K562 (cell line): ENCODE data around the gene SPTY2D1. TPM values are rescaled to one million over a fixed set of nuclear protein-coding genes. Genes with fewer than 3 reads are reported as not detected.

ENCODE experiments used
- CHD2 ChIP-seq: IDR thresholded peaks from 2 replicates; pipeline ENCODE4 v1.6.1; 2011; ENCODE audit warnings: low read depth, low read length
- DMBX1 ChIP-seq: fragments of 250-450 bp; sonication (Bioruptor Pico); IDR thresholded peaks from 2 replicates; pipeline ENCODE4 v1.8.0; 2022; ENCODE audit warnings: inconsistent platforms, mild to moderate bottlenecking, moderate library complexity, borderline replicate concordance
- HCFC1 ChIP-seq: IDR thresholded peaks from 2 replicates; pipeline ENCODE4 v1.6.1; 2012; ENCODE audit warnings: low read depth, low read length, improper control_type of control experiment
- HDAC2 ChIP-seq: fragments of 450-650 bp; IDR thresholded peaks from 2 replicates; pipeline ENCODE4 v1.6.1; 2016; ENCODE audit warnings: mild to moderate bottlenecking
- PML ChIP-seq: IDR thresholded peaks from 2 replicates; pipeline ENCODE4 v1.6.1; 2012; ENCODE audit warnings: low read length, inconsistent platforms
- POLR2B ChIP-seq: fragments of 450-650 bp; IDR thresholded peaks from 2 replicates; pipeline ENCODE4 v1.6.1; 2018; ENCODE audit warnings: low read depth; ENCODE audit not compliant: partially characterized antibody
- polyA plus RNA-seq, 8 experiments: library from polyadenylated mRNA; depleted of rRNA in 4 of 8; stranded (reverse) in 5 of 8; unstranded in 3 of 8; fragments of >200 nt; fragmentation: Nextera tagmentation in 2 of 8; fragmentation: Illumina TruSeq in 1 of 8; extraction: Ambion mirVana in 2 of 8; extraction: Trizol in 1 of 8; gene quantifications; 2 replicates each; pipeline versions ENCODE4 v1.2.1 to v1.2.3, GENCODE V29; 2011 to 2014; ENCODE audit warnings: inconsistent platforms in 1 of 8, missing spikeins in 1 of 8
- total RNA-seq, 7 experiments: library from RNA; depleted of rRNA in 6 of 7; stranded (reverse); fragments of >200 nt in 6 of 7; fragmentation: Illumina TruSeq in 2 of 7; extraction: Trizol in 2 of 7; gene quantifications; 2 replicates each; pipeline versions ENCODE4 v1.2.1 to v1.2.3, GENCODE V29; 2011 to 2021; ENCODE audit warnings: low replicate concordance in 1 of 7
- TF ChIP-seq, protein P1 (sequence below), 2 experiments: IDR thresholded peaks in 1 of 2; conservative IDR thresholded peaks in 1 of 2; 2 replicates each; pipeline ENCODE4 v1.6.1; 2016; ENCODE audit warnings: low read depth in 2 of 2, mild to moderate bottlenecking in 1 of 2, missing compliant biosample characterization in 1 of 2, missing genetic modification characterization in 1 of 2, moderate library complexity in 1 of 2
- TF ChIP-seq, protein P2 (sequence below): fragments of 450-650 bp; IDR thresholded peaks from 2 replicates; pipeline ENCODE4 v1.6.1; 2017; ENCODE audit warnings: antibody characterized with exemption
- TF ChIP-seq, protein P3 (sequence below): sonication (generic); formaldehyde crosslinking; IDR thresholded peaks from 2 replicates; pipeline ENCODE4 v1.8.1; 2023; ENCODE audit warnings: mild to moderate bottlenecking, missing genetic modification reagents
- TF ChIP-seq, protein P4 (sequence below): fragments of 250-450 bp; sonication (Bioruptor Pico); IDR thresholded peaks from 2 replicates; pipeline ENCODE4 v1.4.0; 2020; ENCODE audit warnings: mild to moderate bottlenecking, moderate library complexity, borderline replicate concordance
- TF ChIP-seq, protein P5 (sequence below): fragments of 200-800 bp; sonication (Bioruptor generic); IDR thresholded peaks from 2 replicates; pipeline ENCODE4 v1.6.1; 2016; ENCODE audit warnings: missing genetic modification characterization, missing compliant biosample characterization

The SPTY2D1 gene
- total and polyA plus RNA-seq, 9 of the 15 experiments (the other 6 are each of a cell fraction or from before 2014, with no cell fraction given) = 3.2 to 32.1 (median 12.9) TPM

DNA sequence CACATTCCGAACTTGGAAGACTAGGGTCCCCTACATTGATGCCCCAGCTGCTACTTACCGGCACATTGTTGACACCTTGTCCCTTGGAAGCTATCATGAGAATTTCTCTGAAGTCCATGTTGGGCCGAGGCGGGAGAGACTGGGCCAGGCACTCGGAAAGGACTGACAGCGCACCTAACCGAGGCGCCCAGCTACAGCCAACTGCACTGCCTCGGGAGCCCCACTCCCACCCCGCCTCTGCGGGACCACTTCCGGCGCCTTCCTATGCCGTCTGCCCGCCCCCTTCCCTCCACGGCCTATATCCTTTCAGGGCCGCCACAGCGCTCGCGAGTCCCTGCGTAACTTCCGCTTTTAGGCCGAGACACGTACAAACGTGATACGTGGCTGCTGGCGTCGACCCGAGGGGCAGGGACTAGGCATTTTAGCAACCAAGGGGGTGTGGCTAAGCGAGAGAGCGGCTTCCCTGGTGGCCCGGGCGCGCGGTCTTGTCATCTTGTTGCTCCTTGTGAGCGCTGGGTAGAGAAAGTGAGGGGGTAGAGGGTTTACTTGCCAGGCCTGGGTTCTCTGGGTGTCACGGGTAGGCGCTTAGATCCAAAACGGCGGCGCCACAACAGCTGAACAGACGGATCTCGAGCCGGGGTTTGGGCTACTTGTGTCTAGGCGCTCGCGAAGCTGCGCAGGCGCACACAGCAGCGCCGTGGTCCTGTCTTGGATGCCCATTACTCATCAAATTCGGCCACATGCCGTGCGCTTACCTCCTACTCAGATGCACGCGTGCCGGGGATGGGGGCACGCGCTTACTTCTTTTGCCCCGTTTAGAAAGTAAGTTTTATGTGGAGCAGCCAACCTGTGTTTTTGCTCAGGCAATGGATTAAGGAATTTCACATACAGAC lies at the start of gene SPTY2D1 (continued):
- TF ChIP-seq, protein P1, sequence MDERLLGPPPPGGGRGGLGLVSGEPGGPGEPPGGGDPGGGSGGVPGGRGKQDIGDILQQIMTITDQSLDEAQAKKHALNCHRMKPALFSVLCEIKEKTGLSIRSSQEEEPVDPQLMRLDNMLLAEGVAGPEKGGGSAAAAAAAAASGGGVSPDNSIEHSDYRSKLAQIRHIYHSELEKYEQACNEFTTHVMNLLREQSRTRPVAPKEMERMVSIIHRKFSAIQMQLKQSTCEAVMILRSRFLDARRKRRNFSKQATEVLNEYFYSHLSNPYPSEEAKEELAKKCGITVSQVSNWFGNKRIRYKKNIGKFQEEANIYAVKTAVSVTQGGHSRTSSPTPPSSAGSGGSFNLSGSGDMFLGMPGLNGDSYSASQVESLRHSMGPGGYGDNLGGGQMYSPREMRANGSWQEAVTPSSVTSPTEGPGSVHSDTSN (CRISPR knock-in tag; IDR thresholded peaks at IDR 0.05; ENCODE audit: low read depth) = no peak
- TF ChIP-seq, protein P1 (tag; conservative IDR thresholded peaks at IDR 0.05; ENCODE audit: low read depth) = peak; percentile 64; the same call in 1 of the 2 replicates
- TF ChIP-seq, protein P2, sequence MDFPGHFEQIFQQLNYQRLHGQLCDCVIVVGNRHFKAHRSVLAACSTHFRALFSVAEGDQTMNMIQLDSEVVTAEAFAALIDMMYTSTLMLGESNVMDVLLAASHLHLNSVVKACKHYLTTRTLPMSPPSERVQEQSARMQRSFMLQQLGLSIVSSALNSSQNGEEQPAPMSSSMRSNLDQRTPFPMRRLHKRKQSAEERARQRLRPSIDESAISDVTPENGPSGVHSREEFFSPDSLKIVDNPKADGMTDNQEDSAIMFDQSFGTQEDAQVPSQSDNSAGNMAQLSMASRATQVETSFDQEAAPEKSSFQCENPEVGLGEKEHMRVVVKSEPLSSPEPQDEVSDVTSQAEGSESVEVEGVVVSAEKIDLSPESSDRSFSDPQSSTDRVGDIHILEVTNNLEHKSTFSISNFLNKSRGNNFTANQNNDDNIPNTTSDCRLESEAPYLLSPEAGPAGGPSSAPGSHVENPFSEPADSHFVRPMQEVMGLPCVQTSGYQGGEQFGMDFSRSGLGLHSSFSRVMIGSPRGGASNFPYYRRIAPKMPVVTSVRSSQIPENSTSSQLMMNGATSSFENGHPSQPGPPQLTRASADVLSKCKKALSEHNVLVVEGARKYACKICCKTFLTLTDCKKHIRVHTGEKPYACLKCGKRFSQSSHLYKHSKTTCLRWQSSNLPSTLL = no peak
- TF ChIP-seq DMBX1 (CRISPR knock-in tag) (0 out of 2 replicates have a peak, but pooled peaks have one; percentile 51), HCFC1 (peak; percentile 82), CHD2 (peak; percentile 89), HDAC2 (peak; percentile 69), PML (peak; percentile 87), POLR2B (peak; percentile 95)
- TF ChIP-seq, protein P3, sequence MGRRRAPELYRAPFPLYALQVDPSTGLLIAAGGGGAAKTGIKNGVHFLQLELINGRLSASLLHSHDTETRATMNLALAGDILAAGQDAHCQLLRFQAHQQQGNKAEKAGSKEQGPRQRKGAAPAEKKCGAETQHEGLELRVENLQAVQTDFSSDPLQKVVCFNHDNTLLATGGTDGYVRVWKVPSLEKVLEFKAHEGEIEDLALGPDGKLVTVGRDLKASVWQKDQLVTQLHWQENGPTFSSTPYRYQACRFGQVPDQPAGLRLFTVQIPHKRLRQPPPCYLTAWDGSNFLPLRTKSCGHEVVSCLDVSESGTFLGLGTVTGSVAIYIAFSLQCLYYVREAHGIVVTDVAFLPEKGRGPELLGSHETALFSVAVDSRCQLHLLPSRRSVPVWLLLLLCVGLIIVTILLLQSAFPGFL = no peak
- TF ChIP-seq, protein P4, sequence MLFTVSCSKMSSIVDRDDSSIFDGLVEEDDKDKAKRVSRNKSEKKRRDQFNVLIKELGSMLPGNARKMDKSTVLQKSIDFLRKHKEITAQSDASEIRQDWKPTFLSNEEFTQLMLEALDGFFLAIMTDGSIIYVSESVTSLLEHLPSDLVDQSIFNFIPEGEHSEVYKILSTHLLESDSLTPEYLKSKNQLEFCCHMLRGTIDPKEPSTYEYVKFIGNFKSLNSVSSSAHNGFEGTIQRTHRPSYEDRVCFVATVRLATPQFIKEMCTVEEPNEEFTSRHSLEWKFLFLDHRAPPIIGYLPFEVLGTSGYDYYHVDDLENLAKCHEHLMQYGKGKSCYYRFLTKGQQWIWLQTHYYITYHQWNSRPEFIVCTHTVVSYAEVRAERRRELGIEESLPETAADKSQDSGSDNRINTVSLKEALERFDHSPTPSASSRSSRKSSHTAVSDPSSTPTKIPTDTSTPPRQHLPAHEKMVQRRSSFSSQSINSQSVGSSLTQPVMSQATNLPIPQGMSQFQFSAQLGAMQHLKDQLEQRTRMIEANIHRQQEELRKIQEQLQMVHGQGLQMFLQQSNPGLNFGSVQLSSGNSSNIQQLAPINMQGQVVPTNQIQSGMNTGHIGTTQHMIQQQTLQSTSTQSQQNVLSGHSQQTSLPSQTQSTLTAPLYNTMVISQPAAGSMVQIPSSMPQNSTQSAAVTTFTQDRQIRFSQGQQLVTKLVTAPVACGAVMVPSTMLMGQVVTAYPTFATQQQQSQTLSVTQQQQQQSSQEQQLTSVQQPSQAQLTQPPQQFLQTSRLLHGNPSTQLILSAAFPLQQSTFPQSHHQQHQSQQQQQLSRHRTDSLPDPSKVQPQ (CRISPR knock-in tag) = no peak
- TF ChIP-seq, protein P5, sequence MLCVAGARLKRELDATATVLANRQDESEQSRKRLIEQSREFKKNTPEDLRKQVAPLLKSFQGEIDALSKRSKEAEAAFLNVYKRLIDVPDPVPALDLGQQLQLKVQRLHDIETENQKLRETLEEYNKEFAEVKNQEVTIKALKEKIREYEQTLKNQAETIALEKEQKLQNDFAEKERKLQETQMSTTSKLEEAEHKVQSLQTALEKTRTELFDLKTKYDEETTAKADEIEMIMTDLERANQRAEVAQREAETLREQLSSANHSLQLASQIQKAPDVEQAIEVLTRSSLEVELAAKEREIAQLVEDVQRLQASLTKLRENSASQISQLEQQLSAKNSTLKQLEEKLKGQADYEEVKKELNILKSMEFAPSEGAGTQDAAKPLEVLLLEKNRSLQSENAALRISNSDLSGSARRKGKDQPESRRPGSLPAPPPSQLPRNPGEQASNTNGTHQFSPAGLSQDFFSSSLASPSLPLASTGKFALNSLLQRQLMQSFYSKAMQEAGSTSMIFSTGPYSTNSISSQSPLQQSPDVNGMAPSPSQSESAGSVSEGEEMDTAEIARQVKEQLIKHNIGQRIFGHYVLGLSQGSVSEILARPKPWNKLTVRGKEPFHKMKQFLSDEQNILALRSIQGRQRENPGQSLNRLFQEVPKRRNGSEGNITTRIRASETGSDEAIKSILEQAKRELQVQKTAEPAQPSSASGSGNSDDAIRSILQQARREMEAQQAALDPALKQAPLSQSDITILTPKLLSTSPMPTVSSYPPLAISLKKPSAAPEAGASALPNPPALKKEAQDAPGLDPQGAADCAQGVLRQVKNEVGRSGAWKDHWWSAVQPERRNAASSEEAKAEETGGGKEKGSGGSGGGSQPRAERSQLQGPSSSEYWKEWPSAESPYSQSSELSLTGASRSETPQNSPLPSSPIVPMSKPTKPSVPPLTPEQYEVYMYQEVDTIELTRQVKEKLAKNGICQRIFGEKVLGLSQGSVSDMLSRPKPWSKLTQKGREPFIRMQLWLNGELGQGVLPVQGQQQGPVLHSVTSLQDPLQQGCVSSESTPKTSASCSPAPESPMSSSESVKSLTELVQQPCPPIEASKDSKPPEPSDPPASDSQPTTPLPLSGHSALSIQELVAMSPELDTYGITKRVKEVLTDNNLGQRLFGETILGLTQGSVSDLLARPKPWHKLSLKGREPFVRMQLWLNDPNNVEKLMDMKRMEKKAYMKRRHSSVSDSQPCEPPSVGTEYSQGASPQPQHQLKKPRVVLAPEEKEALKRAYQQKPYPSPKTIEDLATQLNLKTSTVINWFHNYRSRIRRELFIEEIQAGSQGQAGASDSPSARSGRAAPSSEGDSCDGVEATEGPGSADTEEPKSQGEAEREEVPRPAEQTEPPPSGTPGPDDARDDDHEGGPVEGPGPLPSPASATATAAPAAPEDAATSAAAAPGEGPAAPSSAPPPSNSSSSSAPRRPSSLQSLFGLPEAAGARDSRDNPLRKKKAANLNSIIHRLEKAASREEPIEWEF (CRISPR knock-in tag) = no peak
